GM18508 (cell line): ENCODE results near the gene SEH1L.

Experiments
- ATAC-seq: cut with Tn5 transposase; IDR thresholded peaks from one replicate; pipeline ENCODE4 v1.9.1; 2021; ENCODE audit warnings: moderate number of reproducible peaks; ENCODE audit not compliant: insufficient read depth, unreplicated experiment

The SEH1L gene

GRCh38 chr18:13025233-13025632 is 77.4 kb downstream of the SEH1L start:
- ATAC-seq = no peak

- ATAC-seq = no peak
These were observed 78.9 kb downstream of the SEH1L start for GRCh38 chr18:13026583-13027270.

- ATAC-seq = no peak
These were observed 81.1 kb downstream of the SEH1L start for GRCh38 chr18:13028869-13029268.

GRCh38 chr18:13032173-13032572 is 84.4 kb downstream of the SEH1L start:
- ATAC-seq = no peak

- no peak for ATAC-seq
These were observed 87.6 kb downstream of the SEH1L start for GRCh38 chr18:13035249-13035914.

GRCh38 chr18:13036622-13037320 is 89.0 kb downstream of the SEH1L start:
- ATAC-seq = no peak
